Putamen (tissue), 1 donor: Measurements from ENCODE around the gene CDC42BPG.

Experiments used
- DNase-seq: peaks from one replicate; pipeline ENCODE4 v3.0.0-alpha.2; 2016; ENCODE audit warnings: low spot score

The CDC42BPG gene

GRCh38 chr11:64804346-64805210 is 39.9 kb downstream of the CDC42BPG start:
- no peak for DNase-seq

GRCh38 chr11:64803846-64804345 is 40.6 kb downstream of the CDC42BPG start:
- no peak for DNase-seq

- peak; percentile 86 for DNase-seq
Measured at GRCh38 chr11:64803158-64803845, 41.2 kb downstream of the CDC42BPG start, which contains the start of gene MAP4K2. TSS of gene MAP4K2 (minus strand) at chr11:64803214. CDS start at chr11:64803149, 65 bp downstream.

- DNase-seq = no peak
Measured at GRCh38 chr11:64802370-64803157, 41.9 kb downstream of the CDC42BPG start.

GRCh38 chr11:64801561-64802369 is 42.7 kb downstream of the CDC42BPG start:
- no peak for DNase-seq

- DNase-seq = no peak
Measured at GRCh38 chr11:64801158-64801464, 43.3 kb downstream of the CDC42BPG start.

- no peak for DNase-seq
Measured at GRCh38 chr11:64800303-64801157, 43.9 kb downstream of the CDC42BPG start.

GRCh38 chr11:64799623-64800302 is 44.7 kb downstream of the CDC42BPG start:
- no peak for DNase-seq

- no peak for DNase-seq
Measured at GRCh38 chr11:64799256-64799622, 45.2 kb downstream of the CDC42BPG start.

- DNase-seq = no peak
Measured at GRCh38 chr11:64796757-64797541, 47.5 kb downstream of the CDC42BPG start.

- no peak for DNase-seq
Measured at GRCh38 chr11:64796047-64796756, 48.3 kb downstream of the CDC42BPG start.

GRCh38 chr11:64794526-64794925 is 49.9 kb downstream of the CDC42BPG start:
- DNase-seq = no peak

GRCh38 chr11:64793271-64794160 is 50.9 kb downstream of the CDC42BPG start:
- no peak for DNase-seq

- no peak for DNase-seq
Measured at GRCh38 chr11:64792482-64792881, 52.0 kb downstream of the CDC42BPG start.

GRCh38 chr11:64791781-64792291 is 52.6 kb downstream of the CDC42BPG start:
- DNase-seq = no peak

- no peak for DNase-seq
Measured at GRCh38 chr11:64790205-64791095, 54.0 kb downstream of the CDC42BPG start.
